Cardiac muscle cell (in vitro differentiated cells and primary cell): ENCODE results near the gene FGFR2. TPM values are rescaled to one million over a fixed set of nuclear protein-coding genes. Genes with fewer than 3 reads are reported as not detected.

Experiments
- DNase-seq, 2 donors: peaks; one replicate each; pipeline versions ENCODE4 v3.0.0 to v3.0.0-alpha.2; 2010 to 2017; ENCODE audit warnings: low read depth in 1 of 2, low spot score in 1 of 2
- H3K27ac ChIP-seq: fragments of 200-600 bp; sonication (generic); 2 replicates; pipeline ENCODE4 v1.5.1; 2016
- H3K27me3 ChIP-seq: fragments of 200-600 bp; sonication (generic); 2 replicates; pipeline ENCODE4 v1.6.0; 2016; ENCODE audit warnings: control low read depth
- H3K36me3 ChIP-seq: fragments of 200-600 bp; sonication (generic); 2 replicates; pipeline ENCODE4 v1.5.1; 2016; ENCODE audit warnings: control low read depth
- H3K4me1 ChIP-seq: fragments of 200-600 bp; sonication (generic); 2 replicates; pipeline ENCODE4 v1.8.1; 2017; ENCODE audit warnings: low read depth, mild to moderate bottlenecking, mixed run types
- H3K4me3 ChIP-seq: fragments of 200-600 bp; sonication (generic); 2 replicates; pipeline ENCODE4 v1.5.1; 2016; ENCODE audit warnings: mild to moderate bottlenecking
- H3K9me3 ChIP-seq: fragments of 200-600 bp; sonication (generic); 2 replicates; pipeline ENCODE4 v1.5.1; 2017; ENCODE audit warnings: low read depth, mild to moderate bottlenecking, control low read depth
- polyA plus RNA-seq: library from polyadenylated mRNA; unstranded; fragments of >200 nt; fragmentation: Nextera tagmentation; extraction: Ambion mirVana; gene quantifications from 2 replicates; pipeline ENCODE4 v1.2.1, GENCODE V29; 2016
- total RNA-seq: library from RNA; depleted of rRNA; stranded (reverse); fragments of >200 nt; gene quantifications from 2 replicates; pipeline ENCODE4 v1.2.3, GENCODE V29; 2016
- TF ChIP-seq, protein P1 (sequence below): IDR thresholded peaks from 2 replicates; pipeline ENCODE4 v1.5.1; 2012; ENCODE audit warnings: low read depth, mild to moderate bottlenecking, low read length

Gene FGFR2
- total and polyA plus RNA-seq, 2 experiments from 2014 or later = 47.5 to 50.6 TPM

- Histone ChIP-seq H3K9me3 (no peaks in the 10 kb centered on the region), H3K4me1 (no peaks in the 10 kb centered on the region), H3K36me3 (no peaks in the 10 kb centered on the region), H3K27me3 (no peaks in the 10 kb centered on the region), H3K27ac (no peak overlapping the region), H3K4me3 (no peak overlapping the region)
- TF ChIP-seq, protein P1, sequence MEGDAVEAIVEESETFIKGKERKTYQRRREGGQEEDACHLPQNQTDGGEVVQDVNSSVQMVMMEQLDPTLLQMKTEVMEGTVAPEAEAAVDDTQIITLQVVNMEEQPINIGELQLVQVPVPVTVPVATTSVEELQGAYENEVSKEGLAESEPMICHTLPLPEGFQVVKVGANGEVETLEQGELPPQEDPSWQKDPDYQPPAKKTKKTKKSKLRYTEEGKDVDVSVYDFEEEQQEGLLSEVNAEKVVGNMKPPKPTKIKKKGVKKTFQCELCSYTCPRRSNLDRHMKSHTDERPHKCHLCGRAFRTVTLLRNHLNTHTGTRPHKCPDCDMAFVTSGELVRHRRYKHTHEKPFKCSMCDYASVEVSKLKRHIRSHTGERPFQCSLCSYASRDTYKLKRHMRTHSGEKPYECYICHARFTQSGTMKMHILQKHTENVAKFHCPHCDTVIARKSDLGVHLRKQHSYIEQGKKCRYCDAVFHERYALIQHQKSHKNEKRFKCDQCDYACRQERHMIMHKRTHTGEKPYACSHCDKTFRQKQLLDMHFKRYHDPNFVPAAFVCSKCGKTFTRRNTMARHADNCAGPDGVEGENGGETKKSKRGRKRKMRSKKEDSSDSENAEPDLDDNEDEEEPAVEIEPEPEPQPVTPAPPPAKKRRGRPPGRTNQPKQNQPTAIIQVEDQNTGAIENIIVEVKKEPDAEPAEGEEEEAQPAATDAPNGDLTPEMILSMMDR = no peak
- no peak for DNase-seq
Observed at GRCh38 chr10:121465215-121465614, 133.0 kb downstream of the FGFR2 start.

DNA sequence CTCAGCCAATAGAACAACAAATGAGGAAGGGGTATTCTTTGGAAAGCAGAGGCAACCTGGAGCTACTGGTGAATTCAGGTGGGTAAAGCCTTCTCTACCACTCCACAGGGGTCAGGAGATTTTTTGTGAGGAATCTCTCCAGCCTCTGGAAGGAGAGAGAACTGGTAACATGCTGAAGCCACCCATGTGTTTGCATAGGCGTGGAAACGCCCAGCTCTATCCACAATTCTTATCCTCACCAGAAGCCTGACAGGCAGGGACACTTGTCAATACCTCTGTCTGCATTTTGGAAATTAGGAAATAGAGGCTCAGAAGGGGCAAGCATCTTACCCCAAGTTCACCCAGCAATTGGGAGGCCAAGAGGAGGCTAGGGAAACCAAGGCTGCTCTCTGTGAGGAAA, 133.7 kb downstream of the FGFR2 start:
- no peak overlapping the region for H3K27ac ChIP-seq
- H3K9me3 ChIP-seq = no peaks in the 10 kb centered on the region
- no peaks in the 10 kb centered on the region for H3K27me3 ChIP-seq
- no peak overlapping the region for H3K4me3 ChIP-seq
- H3K4me1 ChIP-seq = peaks cover 3% of the 10 kb centered on the region
- TF ChIP-seq, protein P1 = no peak
- DNase-seq = no peak
- no peaks in the 10 kb centered on the region for H3K36me3 ChIP-seq

DNA sequence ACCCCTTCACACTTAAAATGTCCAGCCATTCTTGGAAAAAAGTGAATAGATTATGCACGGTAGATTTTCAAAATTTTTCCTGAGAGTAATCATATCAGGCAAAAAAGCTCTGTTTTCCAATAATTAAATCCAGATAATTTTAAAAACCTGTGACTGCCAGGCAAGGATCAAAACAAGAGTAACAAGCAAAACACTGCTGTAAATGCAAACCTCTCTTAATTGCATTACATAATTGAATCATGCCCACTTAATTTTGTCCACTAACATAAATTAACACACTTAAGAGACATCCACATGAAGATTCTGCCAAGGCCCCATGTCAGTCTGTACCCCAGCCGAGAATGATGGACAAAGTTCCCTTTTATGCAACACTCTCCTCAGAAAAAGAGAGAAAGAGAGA, 135.3 kb downstream of the FGFR2 start:
- no peak overlapping the region for H3K4me3 ChIP-seq
- peaks cover 4% of the 10 kb centered on the region for H3K4me1 ChIP-seq
- H3K27ac ChIP-seq = no peak overlapping the region
- H3K9me3 ChIP-seq = no peaks in the 10 kb centered on the region
- TF ChIP-seq, protein P1 = no peak
- H3K27me3 ChIP-seq = no peaks in the 10 kb centered on the region
- no peaks in the 10 kb centered on the region for H3K36me3 ChIP-seq
- no peak for DNase-seq

DNA sequence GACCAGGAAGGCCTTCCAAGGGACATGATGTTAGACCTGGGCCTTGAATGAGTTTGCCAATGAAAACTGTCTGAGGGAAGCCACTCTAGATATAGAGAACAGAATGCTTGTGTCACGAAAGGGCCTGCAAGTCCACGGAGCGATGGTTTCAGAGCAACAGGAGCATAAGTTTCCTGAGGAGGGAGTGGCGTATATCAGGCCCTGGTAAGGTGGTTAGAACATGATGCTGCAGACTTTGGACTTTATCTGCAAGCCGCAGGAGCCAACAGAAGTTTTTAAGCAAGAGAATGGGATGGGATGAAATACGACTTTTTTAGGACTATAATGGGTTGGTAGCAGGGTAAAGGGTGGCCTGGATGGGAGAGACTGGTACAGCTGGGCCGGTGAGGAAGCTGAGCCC, 136.0 kb downstream of the FGFR2 start:
- TF ChIP-seq, protein P1 = no peak

GRCh38 chr10:121461307-121461706, 136.9 kb downstream of the FGFR2 start:
- TF ChIP-seq, protein P1 = no peak
- Histone ChIP-seq H3K4me3 (no peak overlapping the region), H3K4me1 (peaks cover 4% of the 10 kb centered on the region), H3K27me3 (no peaks in the 10 kb centered on the region), H3K36me3 (no peaks in the 10 kb centered on the region), H3K27ac (no peak overlapping the region), H3K9me3 (no peaks in the 10 kb centered on the region)
- no peak for DNase-seq

More for the DNA sequence above, 136.0 kb downstream of the FGFR2 start:
- no peak for DNase-seq
- Histone ChIP-seq H3K27ac (no peak overlapping the region), H3K4me3 (no peak overlapping the region), H3K9me3 (no peaks in the 10 kb centered on the region), H3K36me3 (no peaks in the 10 kb centered on the region), H3K27me3 (no peaks in the 10 kb centered on the region), H3K4me1 (peaks cover 4% of the 10 kb centered on the region)

GRCh38 chr10:121460733-121461132, 137.5 kb downstream of the FGFR2 start:
- TF ChIP-seq, protein P1 = no peak
- Histone ChIP-seq H3K27ac (no peak overlapping the region), H3K27me3 (no peaks in the 10 kb centered on the region), H3K36me3 (no peaks in the 10 kb centered on the region), H3K4me1 (peaks cover 4% of the 10 kb centered on the region), H3K4me3 (no peak overlapping the region), H3K9me3 (no peaks in the 10 kb centered on the region)
- no peak for DNase-seq
